ENCODE measurements around the gene ANKMY1. TPM values are rescaled to one million over a fixed set of nuclear protein-coding genes. Genes with fewer than 3 reads are reported as not detected.

ANKMY1 gene
- total and polyA plus RNA-seq, 2 of the 13 experiments (the other 11 are each of a cell fraction or from before 2014, with no cell fraction given) = 11.7 to 18.8 TPM

- TF ChIP-seq NR0B2 (CRISPR knock-in tag; IDR thresholded peaks at IDR 0.05) (no peak), NR2F6 (IDR thresholded peaks at IDR 0.05) (peak; percentile 36; the same call in 1 of the 2 replicates), NR2F6 (CRISPR knock-in tag; IDR thresholded peaks at IDR 0.05) (peak; percentile 79), NR2C2 (CRISPR knock-in tag; IDR thresholded peaks at IDR 0.05; ENCODE audit: borderline replicate concordance) (no peak), ZNF503 (CRISPR knock-in tag; IDR thresholded peaks at IDR 0.05) (peak; percentile 57; the same call in 1 of the 2 replicates), ZNF737 (CRISPR knock-in tag; IDR thresholded peaks at IDR 0.05; ENCODE audit: borderline replicate concordance) (no peak), ZBTB40 (IDR thresholded peaks at IDR 0.05) (no peak), ZBTB40 (CRISPR knock-in tag; IDR thresholded peaks at IDR 0.05) (peak; percentile 61; the same call in 1 of the 2 replicates), CAMTA2 (CRISPR knock-in tag; IDR thresholded peaks at IDR 0.05; ENCODE audit: borderline replicate concordance) (0 out of 2 replicates have a peak, but pooled peaks have one; percentile 14), NFIB (CRISPR knock-in tag; IDR thresholded peaks at IDR 0.05; ENCODE audit: borderline replicate concordance) (peak; percentile 99; the same call in 1 of the 2 replicates), LRRFIP1 (CRISPR knock-in tag; conservative IDR thresholded peaks at IDR 0.05) (no peak), ZBTB7B (CRISPR knock-in tag; IDR thresholded peaks at IDR 0.05) (no peak), SP140L (CRISPR knock-in tag; IDR thresholded peaks at IDR 0.05; ENCODE audit: borderline replicate concordance) (peak; percentile 93; the same call in 1 of the 2 replicates), NKX3-1 (CRISPR knock-in tag; IDR thresholded peaks at IDR 0.05) (no peak)
Observed at GRCh38 chr2:240604291-240604938, 46.6 kb upstream of the ANKMY1 start (continued).

Data from HepG2 (cell line).